ENCODE measurements around the gene IFI30.
"Not testable (repeated sequence)": the region's sequence is repeated elsewhere in the genome, so short reads cannot be mapped to it uniquely, and the experiment has no call there.

Gene IFI30

DNA sequence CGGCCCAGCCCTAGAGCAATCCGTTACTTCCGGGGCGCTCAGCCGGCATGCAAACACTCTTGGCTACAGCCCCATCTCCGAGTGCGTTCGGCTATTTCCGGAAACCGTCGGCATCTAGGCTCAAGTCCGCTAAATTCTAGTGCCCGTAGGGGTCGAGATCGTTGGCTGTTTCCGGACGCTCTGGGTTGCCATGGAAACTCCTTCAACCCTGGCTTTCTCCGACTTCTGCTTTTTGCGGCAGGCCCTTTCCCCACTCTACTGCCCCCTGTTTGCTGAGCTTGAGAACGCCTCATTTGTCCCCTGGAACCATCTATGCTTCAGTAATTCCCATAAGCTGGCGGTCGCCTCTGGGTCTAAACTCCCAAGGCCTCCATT, 21.2 kb upstream of the IFI30 start:
- peak; percentile 91 to 95 for DNase-seq (ENCODE audit: low read depth in 1 of 2, low spot score in 1 of 2)

DNA sequence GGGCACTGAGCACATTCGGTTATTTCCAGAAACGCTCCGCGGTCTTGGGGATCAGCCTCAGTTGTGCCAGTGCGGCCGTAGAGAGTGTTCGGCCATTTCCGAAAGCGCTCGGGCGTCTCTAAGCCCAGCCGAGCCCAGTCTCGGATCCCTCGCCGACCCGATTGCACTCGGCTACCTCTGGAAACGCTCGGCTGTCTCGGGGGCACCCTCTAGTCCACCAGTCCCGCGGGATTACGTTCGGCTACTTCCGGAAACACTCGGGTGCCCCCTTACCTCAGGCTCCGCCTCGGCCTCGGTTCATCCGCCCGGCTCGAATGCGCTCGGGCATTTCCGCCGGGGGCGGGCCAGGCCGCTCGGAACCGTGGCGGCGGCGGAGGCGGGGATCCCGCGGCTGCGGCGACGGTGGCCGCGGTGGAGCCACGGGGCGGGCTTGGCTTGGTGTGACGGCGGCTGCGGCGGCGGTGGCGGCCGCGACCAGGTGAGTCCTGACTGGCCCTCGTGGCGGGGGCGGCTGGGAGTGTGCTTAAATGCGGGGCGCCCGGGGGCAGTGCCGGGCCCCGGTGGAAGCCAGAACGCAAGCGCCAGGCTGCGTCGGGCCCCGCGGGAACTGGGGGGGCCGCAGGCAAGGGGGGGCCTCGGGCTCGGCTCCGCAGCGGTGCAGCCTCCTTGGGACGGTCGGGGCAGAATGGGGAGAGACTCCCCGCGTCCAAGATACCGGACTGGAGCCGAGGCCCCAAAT, 20.6 kb upstream of the IFI30 start, which contains the start of gene PIK3R2:
TSS of gene PIK3R2 (plus strand) at position 347 of the 739 bp plus-strand sequence. CDS start 2,717 bp downstream, outside the sequence.
- DNase-seq (ENCODE audit: low read depth in 1 of 2, low spot score in 1 of 2), result peak; percentile 99

DNA sequence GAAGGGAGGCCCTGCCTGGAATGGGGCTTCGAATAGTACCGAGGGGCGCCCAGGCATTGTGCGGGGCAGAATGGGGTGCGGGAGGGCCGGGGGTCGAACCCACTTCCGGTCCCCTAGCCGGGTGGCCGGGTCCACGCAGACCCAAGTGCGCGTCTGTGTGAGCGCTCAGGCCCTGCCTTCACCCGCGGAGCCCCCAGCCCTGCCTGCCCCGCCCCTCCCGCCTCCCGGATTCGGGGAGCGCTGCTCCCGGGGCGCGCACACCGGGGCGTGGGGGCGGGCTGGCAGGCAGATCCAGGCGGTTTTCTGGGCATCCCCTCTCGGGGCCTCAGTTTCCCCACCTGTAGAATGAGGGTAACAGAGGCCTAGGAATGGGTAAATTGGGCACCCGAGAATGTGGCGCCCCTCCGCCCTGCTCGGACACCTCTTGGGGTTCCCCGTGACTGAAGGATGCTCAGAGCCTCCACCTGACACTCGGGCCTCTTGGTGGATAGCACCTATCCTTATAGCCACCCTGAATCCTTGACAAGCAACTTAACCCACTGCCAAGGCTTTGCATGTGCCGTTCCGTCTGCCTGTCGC, 20.0 kb upstream of the IFI30 start:
- no peak for DNase-seq (ENCODE audit: low read depth in 1 of 2, low spot score in 1 of 2)

DNA sequence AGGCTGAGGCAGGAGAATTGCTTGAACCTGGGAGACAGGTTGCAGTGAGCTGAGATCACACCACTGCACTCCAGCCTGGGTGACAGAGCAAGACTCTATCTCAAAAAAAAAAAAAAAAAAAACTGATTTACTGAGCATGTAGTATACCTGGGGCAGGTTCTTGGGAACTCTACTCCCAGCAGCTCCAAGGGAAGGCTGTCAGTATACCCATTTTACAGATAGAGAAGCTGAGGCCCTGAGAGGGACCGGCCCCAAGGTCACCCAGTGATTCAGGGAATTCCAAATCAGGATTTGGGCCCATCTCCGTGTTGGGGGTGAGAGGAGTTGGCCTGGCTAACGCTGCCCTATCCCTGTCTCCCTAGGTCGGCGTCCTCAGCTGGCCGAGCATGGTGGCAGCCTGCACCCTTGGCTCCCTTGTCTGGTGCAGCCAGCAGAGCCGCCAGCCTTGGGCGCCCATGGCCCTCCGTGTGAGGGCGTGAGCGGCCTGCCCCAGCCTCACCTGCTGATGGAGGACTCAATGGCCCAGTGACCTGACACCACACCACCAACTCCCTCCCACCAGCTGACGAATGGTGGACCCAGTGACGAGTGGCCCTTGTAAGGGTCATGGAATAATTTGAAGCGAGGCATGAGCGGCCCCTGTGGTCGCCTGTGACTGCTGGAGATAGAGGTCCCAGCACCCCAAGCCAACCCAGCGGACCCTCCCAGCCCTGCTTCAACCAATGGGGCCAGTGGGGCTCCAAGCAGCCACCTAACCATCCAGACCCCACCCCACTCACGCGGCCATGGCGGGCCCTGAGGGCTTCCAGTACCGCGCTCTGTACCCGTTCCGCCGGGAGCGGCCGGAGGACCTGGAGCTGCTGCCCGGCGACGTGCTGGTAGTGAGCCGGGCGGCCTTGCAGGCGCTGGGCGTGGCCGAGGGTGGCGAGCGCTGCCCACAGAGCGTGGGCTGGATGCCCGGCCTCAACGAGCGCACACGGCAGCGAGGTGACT, 18.2 kb upstream of the IFI30 start:
- no peak for DNase-seq (ENCODE audit: low read depth in 1 of 2, low spot score in 1 of 2)

DNA sequence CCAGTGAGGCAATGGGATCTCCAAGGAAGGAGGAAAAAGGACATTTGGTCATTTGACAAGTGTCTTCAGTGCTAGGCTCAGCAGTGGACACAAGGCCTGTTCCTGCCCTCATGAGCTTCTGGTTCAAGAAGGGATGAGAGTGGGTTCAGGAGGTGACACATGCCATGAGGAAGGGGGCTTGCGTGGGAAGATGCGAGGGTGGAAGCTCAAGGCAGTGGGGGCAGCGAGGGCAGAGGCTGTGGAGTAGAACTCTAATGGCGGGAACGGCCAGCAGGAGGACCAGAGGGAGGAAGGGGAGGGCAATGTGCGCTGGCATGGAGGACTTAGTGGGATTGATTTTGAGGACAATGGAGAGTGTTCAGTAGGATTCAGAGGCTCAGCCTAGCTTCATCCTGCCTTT, 17.3 kb upstream of the IFI30 start:
- DNase-seq (ENCODE audit: low read depth in 1 of 2, low spot score in 1 of 2), result no peak

DNA sequence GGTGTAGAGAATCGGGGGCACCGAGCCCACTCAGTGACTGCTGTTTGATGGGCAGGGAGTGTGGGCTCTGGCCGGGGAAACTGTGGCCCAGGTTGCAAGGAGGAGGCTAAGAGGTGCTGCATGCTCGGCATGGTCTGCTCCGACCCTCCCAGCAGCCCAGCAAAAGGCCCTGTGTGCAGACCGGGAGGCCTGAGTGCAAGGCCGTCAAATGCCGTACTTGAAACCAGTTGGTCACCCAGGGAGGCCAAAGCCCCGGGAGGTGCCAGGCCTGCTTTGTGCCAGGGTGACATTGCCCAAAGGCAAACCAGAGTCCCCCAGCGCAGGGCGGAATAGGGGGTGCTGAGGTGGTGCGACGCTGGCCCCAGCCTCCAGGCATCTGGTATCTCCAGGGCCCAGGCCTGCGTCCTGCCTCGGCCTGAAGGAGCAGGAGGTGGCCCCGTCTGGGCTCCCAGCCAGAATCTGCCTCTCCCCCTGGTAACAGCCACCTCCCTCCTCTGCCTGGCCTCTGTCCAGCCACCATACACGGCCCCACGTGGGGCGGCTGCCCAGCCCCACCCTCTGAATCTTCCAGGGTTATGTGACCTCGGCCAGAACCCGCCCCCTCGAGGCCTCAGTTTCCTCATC, 16.7 kb upstream of the IFI30 start:
- no peak for DNase-seq (ENCODE audit: low read depth in 1 of 2, low spot score in 1 of 2)

DNA sequence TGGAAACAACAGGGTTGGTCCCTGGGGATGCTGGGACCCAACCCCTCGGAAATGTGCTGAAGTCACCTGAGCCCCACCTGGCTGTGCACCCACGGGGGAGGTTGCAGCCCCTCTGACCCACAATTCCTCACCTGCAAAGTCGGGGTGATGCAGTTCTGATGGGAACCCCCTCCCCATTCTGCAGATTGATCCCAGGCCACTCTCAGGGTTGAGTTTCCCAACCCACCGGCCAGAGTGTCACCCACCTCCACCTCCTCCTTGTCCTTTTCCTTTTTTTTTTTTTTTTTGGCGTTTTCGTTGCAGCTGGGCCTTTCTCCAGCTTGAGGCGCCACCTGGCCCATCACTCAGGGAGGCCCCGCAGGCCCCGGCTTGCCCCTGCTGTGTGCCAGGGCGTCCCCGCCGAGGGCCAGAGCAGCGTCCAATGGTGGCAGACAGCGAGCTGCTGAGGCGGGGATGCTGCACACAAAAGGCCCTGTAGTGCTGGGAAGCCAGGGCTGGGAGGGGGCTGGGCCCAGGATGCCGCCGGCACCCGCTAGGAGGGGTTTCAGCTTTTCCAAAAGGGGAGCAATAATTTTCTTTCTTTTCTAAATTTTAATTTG, 16.0 kb upstream of the IFI30 start:
- no peak for DNase-seq (ENCODE audit: low read depth in 1 of 2, low spot score in 1 of 2)

DNA sequence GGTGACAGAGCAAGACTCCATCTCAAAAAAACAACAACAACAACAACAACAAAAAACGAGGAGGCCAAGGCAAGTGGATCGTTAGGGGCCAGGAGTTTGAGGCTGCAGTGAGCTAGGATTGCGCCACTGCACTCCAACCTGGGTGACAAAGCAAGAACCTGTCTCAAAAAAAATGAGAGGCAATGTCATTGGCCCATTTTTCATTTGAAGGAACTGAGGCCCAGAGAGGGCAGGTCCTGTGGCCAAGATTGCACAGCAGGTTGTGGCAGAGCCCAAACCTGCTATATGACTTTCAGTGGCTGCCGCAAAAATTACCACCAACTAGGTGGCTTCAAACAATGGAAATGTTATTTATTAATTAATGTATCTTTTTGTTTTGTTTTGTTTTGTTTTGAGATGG, 15.1 kb upstream of the IFI30 start:
- no peak for DNase-seq (ENCODE audit: low read depth in 1 of 2, low spot score in 1 of 2)

DNA sequence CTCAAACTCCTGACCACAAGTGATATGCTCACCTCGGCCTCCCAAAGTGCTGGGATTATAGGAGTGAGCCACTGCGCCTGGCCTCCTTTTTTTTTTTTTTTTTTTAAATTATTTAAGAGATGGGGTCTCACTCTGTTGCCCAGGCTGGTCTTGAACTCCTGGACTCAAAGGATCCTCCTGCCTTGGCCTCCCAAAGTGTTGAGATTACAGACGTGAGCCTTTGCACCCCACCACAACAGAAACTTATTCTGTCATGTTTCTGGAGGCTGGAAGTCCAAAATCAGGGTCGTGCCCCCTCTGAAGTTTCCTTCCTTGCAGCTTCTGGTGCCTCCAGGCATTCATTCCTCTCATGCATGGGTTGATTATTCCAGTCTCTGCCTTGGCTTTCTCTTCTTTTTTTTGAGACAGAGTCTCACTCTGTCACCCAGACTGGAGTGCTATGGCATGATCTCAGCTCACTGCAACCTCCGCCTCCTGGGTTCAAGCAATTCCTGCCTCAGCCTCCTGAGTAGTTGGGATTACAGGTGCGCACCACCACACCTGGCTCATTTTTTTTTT, 14.5 kb upstream of the IFI30 start:
- DNase-seq (ENCODE audit: low read depth in 1 of 2, low spot score in 1 of 2), result not testable (repeated sequence)

DNA sequence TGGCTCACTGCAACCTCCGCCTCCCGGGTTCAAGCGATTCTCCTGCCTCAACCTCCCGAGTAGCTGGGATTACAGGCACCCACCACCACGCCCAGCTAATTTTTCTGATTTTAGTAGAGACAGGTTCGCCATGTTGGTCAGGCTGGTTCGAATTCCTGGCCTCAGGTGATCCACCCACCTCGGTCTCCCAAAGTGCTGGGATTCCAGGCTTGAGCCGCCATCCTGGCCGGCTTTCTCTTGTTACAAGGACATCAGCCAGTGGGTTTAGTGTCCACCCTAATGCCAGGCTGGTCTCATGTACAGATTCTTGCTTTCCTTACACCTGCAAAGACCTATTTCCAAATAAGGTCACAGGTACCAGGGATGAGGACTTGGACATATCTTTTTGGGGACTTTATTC, 13.8 kb upstream of the IFI30 start:
- no peak for DNase-seq (ENCODE audit: low read depth in 1 of 2, low spot score in 1 of 2)

DNA sequence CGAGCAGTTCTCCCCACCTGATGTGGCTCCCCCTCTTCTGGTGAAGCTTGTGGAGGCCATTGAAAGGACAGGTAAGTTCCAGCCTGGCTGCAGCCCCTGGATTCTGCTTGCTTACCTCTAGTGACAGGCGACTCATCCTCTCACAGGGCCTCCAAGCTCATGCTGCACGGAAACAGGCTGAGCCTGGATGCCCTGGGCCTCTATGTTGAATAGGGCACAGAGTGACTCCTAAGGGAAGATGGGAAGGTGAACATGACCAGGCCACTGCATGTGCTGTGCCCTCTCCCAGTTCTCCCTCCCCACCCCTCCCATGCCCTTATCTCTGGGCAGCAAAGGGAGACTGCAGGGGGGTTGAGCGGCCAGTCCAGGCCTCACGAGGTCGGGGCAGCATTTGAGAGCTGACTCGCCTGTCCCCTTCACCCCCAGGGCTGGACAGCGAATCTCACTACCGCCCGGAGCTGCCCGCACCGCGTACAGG, 13.1 kb upstream of the IFI30 start:
- DNase-seq (ENCODE audit: low read depth in 1 of 2, low spot score in 1 of 2), result no peak

DNA sequence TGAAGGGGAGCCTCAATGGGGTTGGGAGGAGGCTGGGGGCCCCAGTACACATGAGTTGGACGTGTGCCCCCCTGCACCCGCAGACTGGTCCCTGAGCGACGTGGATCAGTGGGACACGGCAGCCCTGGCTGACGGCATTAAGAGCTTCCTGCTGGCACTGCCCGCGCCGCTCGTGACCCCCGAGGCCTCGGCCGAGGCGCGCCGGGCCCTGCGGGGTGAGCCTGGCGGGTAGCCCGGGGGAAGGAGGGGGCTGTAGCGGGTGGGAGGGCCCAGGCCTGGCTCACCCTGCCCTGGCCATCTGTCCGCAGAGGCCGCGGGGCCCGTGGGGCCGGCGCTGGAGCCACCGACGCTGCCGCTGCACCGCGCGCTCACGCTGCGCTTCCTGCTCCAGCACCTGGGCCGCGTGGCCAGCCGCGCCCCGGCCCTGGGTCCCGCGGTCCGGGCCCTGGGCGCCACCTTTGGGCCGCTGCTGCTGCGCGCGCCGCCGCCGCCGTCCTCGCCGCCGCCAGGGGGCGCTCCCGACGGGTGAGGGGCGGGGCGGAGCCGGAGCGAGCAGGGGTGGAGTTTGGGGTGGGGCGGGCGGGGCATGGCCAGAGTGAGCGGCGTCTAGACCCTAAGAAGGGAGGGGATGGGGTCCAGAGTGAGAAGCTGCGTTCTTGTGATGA, 12.5 kb upstream of the IFI30 start:
- DNase-seq (ENCODE audit: low read depth in 1 of 2, low spot score in 1 of 2), result peak; percentile 77 to 78

DNA sequence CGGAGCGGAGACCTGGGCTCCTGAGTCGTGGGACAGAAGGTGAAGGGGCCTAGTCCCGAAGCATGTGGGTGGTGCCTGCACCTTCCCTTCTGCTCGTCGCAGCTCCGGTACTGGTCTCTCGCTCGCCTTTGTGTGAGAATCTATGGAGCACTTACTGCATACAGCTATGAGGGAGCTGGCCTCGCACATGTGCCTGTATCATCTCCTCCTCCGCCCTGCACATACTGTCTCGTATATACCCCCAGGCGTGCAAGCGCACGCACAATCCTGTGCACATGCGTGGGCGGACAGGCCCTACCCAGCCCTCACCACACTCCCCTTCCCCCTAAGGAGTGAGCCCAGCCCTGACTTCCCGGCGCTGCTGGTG, 12.0 kb upstream of the IFI30 start:
- DNase-seq (ENCODE audit: low read depth in 1 of 2, low spot score in 1 of 2), result no peak

DNA sequence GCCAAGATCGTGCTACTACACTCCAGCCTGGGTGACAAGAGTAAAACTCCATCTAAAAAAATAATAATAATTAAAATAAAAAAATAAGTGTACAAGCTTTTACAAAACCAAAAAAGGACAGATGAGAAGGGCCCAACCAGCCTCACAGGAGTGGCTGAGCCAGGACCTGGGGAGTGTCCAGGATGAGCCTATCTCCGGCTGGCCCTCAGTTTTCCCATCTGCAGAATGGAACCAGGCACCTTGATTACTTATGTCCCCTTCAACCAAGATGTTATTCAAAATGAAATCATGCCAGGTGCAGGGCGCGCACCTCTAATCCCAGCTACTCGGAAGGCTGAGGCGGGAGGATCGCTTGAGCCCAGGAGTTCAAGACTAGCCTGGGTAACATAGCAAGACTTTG, 9.5 kb upstream of the IFI30 start:
- no peak for DNase-seq (ENCODE audit: low read depth in 1 of 2, low spot score in 1 of 2)

DNA sequence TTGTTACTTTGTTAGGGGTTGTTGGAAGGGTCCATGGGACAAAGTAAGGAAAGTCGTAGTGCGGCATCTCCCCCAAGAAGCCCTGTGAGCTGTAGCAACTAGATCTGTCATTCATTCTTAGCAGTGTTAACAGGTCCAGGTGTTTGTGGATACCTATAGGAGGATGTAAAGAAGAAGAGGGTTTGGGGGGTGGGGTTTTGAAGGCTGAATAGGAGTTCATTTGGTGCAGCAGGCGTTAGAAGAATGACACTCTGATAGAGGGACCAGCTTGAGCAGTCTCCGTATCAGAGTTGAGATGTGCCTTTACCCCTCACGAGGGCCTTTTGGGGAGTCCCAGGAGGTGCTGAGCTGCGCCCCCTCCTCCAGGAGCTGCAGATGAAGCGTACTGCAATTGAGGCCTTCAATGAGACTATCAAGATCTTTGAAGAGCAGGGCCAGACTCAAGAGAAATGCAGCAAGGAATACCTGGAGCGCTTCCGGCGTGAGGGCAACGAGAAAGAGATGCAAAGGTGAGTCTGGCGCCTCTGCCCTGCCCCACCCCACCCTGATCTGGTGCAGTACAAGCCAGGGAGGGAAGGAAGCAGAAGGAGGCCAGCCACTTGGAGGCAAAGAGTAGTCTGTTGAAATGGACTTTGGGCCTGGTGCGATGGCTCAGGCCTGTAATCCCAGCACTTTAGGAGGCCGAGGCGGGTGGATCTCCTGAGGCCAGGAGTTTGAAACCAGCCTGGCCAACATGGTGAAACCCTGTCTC, 7.6 kb upstream of the IFI30 start:
- no peak for DNase-seq (ENCODE audit: low read depth in 1 of 2, low spot score in 1 of 2)

DNA sequence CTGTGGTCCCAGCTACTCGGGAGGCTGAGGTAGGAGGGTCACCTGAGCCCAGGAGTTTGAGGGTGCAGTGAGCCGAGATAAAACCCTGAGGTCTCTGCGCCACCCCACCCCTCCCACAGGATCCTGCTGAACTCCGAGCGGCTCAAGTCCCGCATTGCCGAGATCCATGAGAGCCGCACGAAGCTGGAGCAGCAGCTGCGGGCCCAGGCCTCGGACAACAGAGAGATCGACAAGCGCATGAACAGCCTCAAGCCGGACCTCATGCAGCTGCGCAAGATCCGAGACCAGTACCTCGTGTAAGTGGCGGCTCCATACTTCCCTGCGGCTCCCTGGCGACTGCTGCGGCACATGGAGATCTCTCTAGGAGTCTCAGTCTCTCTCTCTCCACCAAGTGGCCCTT, 6.6 kb upstream of the IFI30 start:
- no peak for DNase-seq (ENCODE audit: low read depth in 1 of 2, low spot score in 1 of 2)

DNA sequence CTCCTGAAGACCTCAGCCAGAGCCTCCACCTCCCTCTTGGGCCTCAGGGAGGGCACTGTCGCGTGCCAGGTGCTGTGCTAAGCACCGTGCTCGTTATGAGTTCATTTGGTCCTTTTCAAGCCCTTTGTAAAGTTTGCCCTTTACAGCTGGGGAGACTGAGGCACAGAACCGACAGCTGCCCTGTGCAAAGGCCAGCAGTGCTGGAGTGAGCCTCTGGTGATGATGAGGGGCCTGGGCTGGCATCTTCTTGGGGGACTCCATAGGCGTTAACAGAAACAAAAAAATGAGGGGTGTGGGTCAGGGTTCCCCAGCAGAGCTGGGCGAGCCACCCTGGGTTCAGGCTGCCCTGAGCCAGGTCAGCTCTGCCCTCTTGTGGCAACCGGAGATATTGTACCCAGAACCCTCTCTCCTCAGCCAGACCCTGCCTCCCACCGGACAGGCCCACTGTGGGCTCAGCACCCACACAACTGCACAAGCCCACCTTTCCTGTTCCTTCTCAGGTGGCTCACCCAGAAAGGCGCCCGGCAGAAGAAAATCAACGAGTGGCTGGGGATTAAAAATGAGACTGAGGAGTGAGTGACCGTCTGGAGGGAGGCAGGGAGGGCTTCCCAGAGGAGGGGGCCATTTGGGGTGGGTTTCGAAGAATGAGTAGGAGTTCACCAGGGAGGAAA, 5.5 kb upstream of the IFI30 start:
- peak in 1 of 2 donors; percentile 27 for DNase-seq (ENCODE audit: low read depth in 1 of 2, low spot score in 1 of 2)

DNA sequence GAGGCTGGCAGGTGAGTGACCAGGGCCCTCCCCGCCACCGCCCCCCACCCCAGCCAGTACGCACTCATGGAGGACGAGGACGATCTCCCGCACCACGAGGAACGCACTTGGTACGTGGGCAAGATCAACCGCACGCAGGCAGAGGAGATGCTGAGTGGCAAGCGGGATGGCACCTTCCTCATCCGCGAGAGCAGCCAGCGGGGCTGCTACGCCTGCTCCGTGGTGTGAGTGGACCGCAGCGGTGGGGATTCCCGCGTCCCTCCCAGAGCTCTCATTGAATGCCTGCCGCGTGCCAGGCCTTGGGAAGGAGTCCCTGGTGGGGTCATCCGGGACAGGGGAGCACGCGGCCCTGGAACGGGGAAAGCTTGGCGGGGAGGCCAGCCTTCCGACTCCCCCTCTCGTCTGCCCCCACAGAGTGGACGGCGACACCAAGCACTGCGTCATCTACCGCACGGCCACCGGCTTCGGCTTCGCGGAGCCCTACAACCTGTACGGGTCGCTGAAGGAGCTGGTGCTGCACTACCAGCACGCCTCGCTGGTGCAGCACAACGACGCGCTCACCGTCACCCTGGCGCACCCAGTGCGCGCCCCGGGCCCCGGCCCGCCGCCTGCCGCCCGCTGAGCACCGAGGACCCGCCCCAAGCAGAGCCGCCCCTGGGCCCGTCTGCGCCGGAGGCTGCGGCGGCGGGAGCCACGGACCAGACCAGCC, 4.8 kb upstream of the IFI30 start:
- DNase-seq (ENCODE audit: low read depth in 1 of 2, low spot score in 1 of 2), result no peak

Measured in stimulated activated CD4-positive, alpha-beta T cell treated with anti-CD3 and anti-CD28 coated beads, Interleukin-15, amount 100 ng/mL, for 1 hour (primary cell).